Immature natural killer cell (primary cell): ENCODE measurements around the gene FCHSD1. TPM values are rescaled to one million over a fixed set of nuclear protein-coding genes. Genes with fewer than 3 reads are reported as not detected.

ENCODE experiments used
- DNase-seq, 3 donors: peaks; one replicate each; pipeline ENCODE4 v3.0.0; 2022; ENCODE audit warnings: mixed read lengths in 1 of 3
- H3K27ac Mint-ChIP-seq, 6 donors: one replicate each; pipeline ENCODE4 v1.8.0; 2020; ENCODE audit warnings: mixed read lengths in 6 of 6, mild to moderate bottlenecking in 5 of 6, inconsistent platforms in 4 of 6, moderate library complexity in 3 of 6
- H3K27me3 Mint-ChIP-seq, 3 donors: one replicate each; pipeline ENCODE4 v1.8.0; 2020 to 2021; ENCODE audit warnings: low read depth in 3 of 3, mild to moderate bottlenecking in 3 of 3, mixed read lengths in 3 of 3, moderate library complexity in 3 of 3, inconsistent platforms in 1 of 3
- H3K36me3 Mint-ChIP-seq, 3 donors: one replicate each; pipeline ENCODE4 v1.8.0; 2020; ENCODE audit warnings: mixed read lengths in 3 of 3, inconsistent platforms in 2 of 3, mild to moderate bottlenecking in 2 of 3
- H3K4me1 Mint-ChIP-seq, 2 donors: one replicate each; pipeline ENCODE4 v1.8.0; 2020; ENCODE audit warnings: inconsistent platforms in 2 of 2, mild to moderate bottlenecking in 2 of 2, mixed read lengths in 2 of 2, moderate library complexity in 1 of 2
- H3K4me3 Mint-ChIP-seq, 5 donors: one replicate each; pipeline ENCODE4 v1.8.0; 2020; ENCODE audit warnings: mild to moderate bottlenecking in 5 of 5, mixed read lengths in 5 of 5, inconsistent platforms in 3 of 5, moderate library complexity in 3 of 5
- H3K9me3 Mint-ChIP-seq, 6 donors: one replicate each; pipeline ENCODE4 v1.8.0; 2020; ENCODE audit warnings: mild to moderate bottlenecking in 6 of 6, mixed read lengths in 6 of 6, inconsistent platforms in 4 of 6, moderate library complexity in 3 of 6
- polyA plus RNA-seq, 3 donors: library from polyadenylated mRNA; unstranded; fragments of 300-500 nt; fragmentation: Illumina TruSeq; gene quantifications; one replicate each; pipeline ENCODE4 v1.2.3, GENCODE V29; 2021

Gene FCHSD1
- polyA plus RNA-seq = 10 to 100 TPM in 2 of 3 donors, 1 to 10 TPM in 1; 5.9 to 14.7 (median 10.9) TPM

GRCh38 chr5:141650851-141651727 is at the start of gene FCHSD1:
FCHSD1 (minus strand) TSS chr5:141651418; CDS start chr5:141651368, 50 bp downstream.
- H3K4me1 Mint-ChIP-seq = peaks cover 35 to 49% of the 10 kb centered on the region in 2 donors
- peaks cover 13 to 17% (median 16%) of the 10 kb centered on the region in 3 donors for H3K36me3 Mint-ChIP-seq
- no peaks in the 10 kb centered on the region for H3K9me3 Mint-ChIP-seq

GRCh38 chr5:141697586-141697985 is 46.4 kb upstream of the FCHSD1 start:
- no peaks in the 10 kb centered on the region for H3K9me3 Mint-ChIP-seq
- H3K27ac Mint-ChIP-seq = no peak overlapping the region
- peaks cover 8 to 26% (median 9%) of the 10 kb centered on the region in 3 donors for H3K27me3 Mint-ChIP-seq
- DNase-seq = no peak
- H3K4me3 Mint-ChIP-seq = no peak overlapping the region
- no peaks in the 10 kb centered on the region for H3K36me3 Mint-ChIP-seq
- peaks cover 12 to 13% of the 10 kb centered on the region in 2 donors for H3K4me1 Mint-ChIP-seq

More at GRCh38 chr5:141650851-141651727, at the start of gene FCHSD1:
- DNase-seq = peak; percentile 85 to 88 (median 87)
- H3K27ac Mint-ChIP-seq = peak within 1 kb of the TSS; percentile 84 to 98 (median 94)
- peaks cover 0 to 2% (median 1%) of the 10 kb centered on the region in 3 donors for H3K27me3 Mint-ChIP-seq
- peak within 1 kb of the TSS; percentile 96 to 99 (median 98) for H3K4me3 Mint-ChIP-seq

- no peak overlapping the region for H3K27ac Mint-ChIP-seq
- no peak for DNase-seq
- peaks cover 11 to 15% of the 10 kb centered on the region in 2 donors for H3K4me1 Mint-ChIP-seq
- no peaks in the 10 kb centered on the region for H3K36me3 Mint-ChIP-seq
- H3K27me3 Mint-ChIP-seq = peaks cover 4 to 24% (median 8%) of the 10 kb centered on the region in 3 donors
- no peaks in the 10 kb centered on the region for H3K9me3 Mint-ChIP-seq
- no peak overlapping the region for H3K4me3 Mint-ChIP-seq
Observed at GRCh38 chr5:141696431-141696830, 45.2 kb upstream of the FCHSD1 start.

- Mint-ChIP-seq H3K4me1 (peaks cover 11 to 12% of the 10 kb centered on the region in 2 donors), H3K9me3 (no peaks in the 10 kb centered on the region), H3K4me3 (no peak overlapping the region), H3K36me3 (no peaks in the 10 kb centered on the region), H3K27me3 (peaks cover 3 to 21% (median 4%) of the 10 kb centered on the region in 3 donors), H3K27ac (no peak overlapping the region)
- no peak for DNase-seq
Observed at GRCh38 chr5:141695627-141696215, 44.5 kb upstream of the FCHSD1 start.

GRCh38 chr5:141694479-141694878 is 43.3 kb upstream of the FCHSD1 start:
- Mint-ChIP-seq H3K4me1 (peaks cover 11 to 12% of the 10 kb centered on the region in 2 donors), H3K27ac (no peak overlapping the region), H3K4me3 (no peak overlapping the region), H3K36me3 (no peaks in the 10 kb centered on the region), H3K27me3 (peaks cover 3 to 12% (median 6%) of the 10 kb centered on the region in 3 donors), H3K9me3 (no peaks in the 10 kb centered on the region)
- DNase-seq = no peak

- Mint-ChIP-seq H3K36me3 (no peaks in the 10 kb centered on the region), H3K9me3 (no peaks in the 10 kb centered on the region), H3K27me3 (peaks cover 3 to 6% (median 6%) of the 10 kb centered on the region in 3 donors), H3K4me3 (peak overlapping the region in 3 of 5 donors; percentile 61 to 84 (median 83)), H3K4me1 (peaks cover 11 to 12% of the 10 kb centered on the region in 2 donors), H3K27ac (peak overlapping the region in 2 of 6 donors; percentile 61 to 70)
- DNase-seq = peak in 1 of 3 donors; percentile 50
Observed at GRCh38 chr5:141692919-141693725, 41.9 kb upstream of the FCHSD1 start.

GRCh38 chr5:141692533-141692888 is 41.3 kb upstream of the FCHSD1 start:
- Mint-ChIP-seq H3K9me3 (no peaks in the 10 kb centered on the region), H3K4me1 (peaks cover 11 to 12% of the 10 kb centered on the region in 2 donors), H3K27me3 (peaks cover 3 to 6% (median 6%) of the 10 kb centered on the region in 3 donors), H3K27ac (peak overlapping the region in 1 of 6 donors; percentile 51), H3K36me3 (no peaks in the 10 kb centered on the region), H3K4me3 (peak overlapping the region; percentile 56 to 84 (median 75))
- no peak for DNase-seq

GRCh38 chr5:141691867-141692532 is 40.8 kb upstream of the FCHSD1 start:
- Mint-ChIP-seq H3K36me3 (no peaks in the 10 kb centered on the region), H3K27ac (peak overlapping the region in 1 of 6 donors; percentile 51), H3K4me1 (peaks cover 11 to 12% of the 10 kb centered on the region in 2 donors), H3K9me3 (no peaks in the 10 kb centered on the region), H3K4me3 (peak overlapping the region; percentile 56 to 84 (median 75)), H3K27me3 (peaks cover 3 to 6% (median 6%) of the 10 kb centered on the region in 3 donors)
- peak; percentile 81 to 85 (median 82) for DNase-seq

GRCh38 chr5:141691286-141691866 is 40.2 kb upstream of the FCHSD1 start:
- no peak for DNase-seq
- no peaks in the 10 kb centered on the region for H3K9me3 Mint-ChIP-seq
- no peak overlapping the region for H3K4me3 Mint-ChIP-seq
- H3K27me3 Mint-ChIP-seq = peaks cover 3 to 6% (median 6%) of the 10 kb centered on the region in 3 donors
- peak overlapping the region in 1 of 6 donors; percentile 55 for H3K27ac Mint-ChIP-seq
- H3K36me3 Mint-ChIP-seq = no peaks in the 10 kb centered on the region
- peaks cover 11 to 12% of the 10 kb centered on the region in 2 donors for H3K4me1 Mint-ChIP-seq

GRCh38 chr5:141686648-141687416 is 35.6 kb upstream of the FCHSD1 start:
- H3K9me3 Mint-ChIP-seq = no peaks in the 10 kb centered on the region
- H3K27ac Mint-ChIP-seq = peak overlapping the region in 1 of 6 donors; percentile 2
- peaks cover 20 to 27% of the 10 kb centered on the region in 2 donors for H3K4me1 Mint-ChIP-seq
- DNase-seq = no peak
- H3K36me3 Mint-ChIP-seq = no peaks in the 10 kb centered on the region
- H3K27me3 Mint-ChIP-seq = peaks cover 7 to 13% (median 12%) of the 10 kb centered on the region in 3 donors
- H3K4me3 Mint-ChIP-seq = no peak overlapping the region

GRCh38 chr5:141685591-141685990 is 34.4 kb upstream of the FCHSD1 start:
- Mint-ChIP-seq H3K4me1 (peaks cover 28 to 36% of the 10 kb centered on the region in 2 donors), H3K27me3 (peaks cover 7 to 18% (median 8%) of the 10 kb centered on the region in 3 donors), H3K9me3 (no peaks in the 10 kb centered on the region), H3K4me3 (peak overlapping the region in 1 of 5 donors; percentile 10), H3K27ac (peak overlapping the region in 3 of 6 donors; percentile 34 to 69 (median 41)), H3K36me3 (no peaks in the 10 kb centered on the region)
- DNase-seq = no peak

- DNase-seq = no peak
- Mint-ChIP-seq H3K9me3 (no peaks in the 10 kb centered on the region), H3K4me3 (peak overlapping the region; percentile 55 to 94 (median 89)), H3K4me1 (peaks cover 28 to 38% of the 10 kb centered on the region in 2 donors), H3K27ac (peak overlapping the region; percentile 50 to 98 (median 88)), H3K27me3 (peaks cover 8 to 15% (median 9%) of the 10 kb centered on the region in 3 donors), H3K36me3 (no peaks in the 10 kb centered on the region)
Observed at GRCh38 chr5:141683596-141684141, 32.5 kb upstream of the FCHSD1 start.
